OCI-LY1 (cell line): Measurements from ENCODE around the gene SELENOI.
"Not testable (repeated sequence)": the region's sequence is repeated elsewhere in the genome, so short reads cannot be mapped to it uniquely, and the experiment has no call there.

Source experiments
- CTCF ChIP-seq: fragments of 200-600 bp; sonication (generic), shearing (Covaris generic); IDR thresholded peaks from 2 replicates; pipeline ENCODE4 v1.5.1; 2017; ENCODE audit warnings: mild to moderate bottlenecking, antibody characterized with exemption, low read length, moderate library complexity, mixed read lengths
- EZH2 ChIP-seq: fragments of 200-600 bp; sonication (generic), shearing (Covaris generic); IDR thresholded peaks from 2 replicates; pipeline ENCODE4 v1.8.0; 2017; ENCODE audit warnings: borderline replicate concordance, mixed run types, mild to moderate bottlenecking, antibody characterized with exemption, low read length, moderate library complexity, mixed read lengths

- not testable (repeated sequence) for TF ChIP-seq CTCF, EZH2
Observed at GRCh38 chr2:26324479-26324878, 21.5 kb upstream of the SELENOI start.
